GM12801 (cell line): Measurements from ENCODE around the gene PRAMEF15.
"Not testable (repeated sequence)": the region's sequence is repeated elsewhere in the genome, so short reads cannot be mapped to it uniquely, and the experiment has no call there.

Source experiments
- CTCF ChIP-seq: IDR thresholded peaks from one replicate; pipeline ENCODE4 v1.5.1; 2011; ENCODE audit warnings: control low read depth; ENCODE audit not compliant: insufficient read length; ENCODE audit errors: extremely low read depth

Gene PRAMEF15

DNA sequence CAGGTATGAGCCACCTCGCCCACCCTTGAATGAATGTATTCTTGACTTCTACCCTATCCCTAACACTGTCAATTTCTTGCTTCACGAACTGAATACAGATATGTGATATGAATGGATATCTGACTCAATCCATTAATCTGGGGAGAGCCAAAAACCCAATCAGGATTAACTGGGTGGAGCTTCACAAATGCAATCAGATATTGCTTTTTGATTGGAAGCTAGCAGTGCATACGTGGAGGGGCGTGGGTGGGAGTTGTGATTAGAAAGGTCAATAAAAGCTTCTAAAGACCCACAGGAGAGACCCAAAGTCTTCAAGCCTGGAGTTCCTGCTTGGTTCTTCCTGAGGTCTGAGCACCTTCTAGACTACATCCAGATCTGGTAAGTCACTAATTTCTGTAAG is at the start of gene PRAMEF15:
TSS of gene PRAMEF15 (plus strand) at position 301 of the 400 bp plus-strand sequence. CDS start 2,827 bp downstream, outside the sequence.
- TF ChIP-seq CTCF: not testable (repeated sequence)

DNA sequence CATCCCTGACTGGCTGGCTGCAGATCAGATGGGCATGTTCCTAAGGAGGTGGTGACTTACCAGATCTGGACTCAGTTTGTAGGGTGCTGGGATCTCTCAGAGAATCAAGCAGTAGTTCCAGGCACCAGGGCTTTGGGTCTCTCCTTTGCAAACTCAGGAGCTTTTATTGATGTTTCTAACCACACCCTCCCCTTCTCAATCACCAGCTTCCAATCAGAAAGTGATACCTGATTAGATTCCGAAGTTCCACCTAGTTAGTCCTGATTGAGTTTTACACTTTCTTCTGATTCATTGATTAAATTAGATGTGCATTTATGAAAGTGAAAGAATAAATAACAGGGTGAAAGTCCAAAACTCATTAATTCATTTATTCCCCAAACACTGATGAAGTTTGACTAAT is 30.3 kb upstream of the PRAMEF15 start, which contains the start of gene PRAMEF8:
TSS of gene PRAMEF8 (minus strand) at position 101 of the 400 bp plus-strand sequence. CDS start 1,046 bp downstream, outside the sequence.
- TF ChIP-seq CTCF: not testable (repeated sequence)

- not testable (repeated sequence) for TF ChIP-seq CTCF
These were observed 12.1 kb upstream of the PRAMEF15 start, which contains the start of gene PRAMEF33 for GRCh38 chr1:13303239-13303638. Gene PRAMEF33 (plus strand): TSS chr1:13303539. CDS start chr1:13305955, 2,416 bp downstream.

DNA sequence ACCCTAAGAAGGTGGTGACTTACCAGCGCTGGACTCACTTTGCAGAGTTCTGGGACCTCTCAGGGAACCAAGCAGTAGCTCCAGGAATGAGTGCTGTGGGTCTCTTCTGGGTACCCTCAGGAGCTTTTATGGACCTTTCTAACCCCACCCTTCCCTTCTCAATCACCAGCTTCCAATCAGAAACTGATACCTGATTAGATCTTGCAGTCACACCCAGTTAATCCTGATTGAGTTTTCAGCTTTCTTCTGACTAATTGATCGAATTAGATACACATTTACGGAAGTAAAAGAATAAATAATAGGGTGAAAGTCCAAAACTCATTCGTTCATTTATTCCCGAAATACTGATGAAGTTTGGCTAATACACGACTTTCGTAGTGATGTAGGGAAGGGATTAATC is 31.7 kb downstream of the PRAMEF15 start, which contains the start of gene PRAMEF14:
TSS of gene PRAMEF14 (minus strand) at position 101 of the 400 bp plus-strand sequence. CDS start 1,820 bp downstream, outside the sequence.
- TF ChIP-seq CTCF: not testable (repeated sequence)
